Measurements from ENCODE around the gene HSPA1B. TPM values are rescaled to one million over a fixed set of nuclear protein-coding genes. Genes with fewer than 3 reads are reported as not detected.
"Not testable (repeated sequence)": the region's sequence is repeated elsewhere in the genome, so short reads cannot be mapped to it uniquely, and the experiment has no call there.

The HSPA1B gene
- polyA plus RNA-seq, 3 donors from 2014 or later = 1.5 to 3.2 (median 1.9) TPM

DNA sequence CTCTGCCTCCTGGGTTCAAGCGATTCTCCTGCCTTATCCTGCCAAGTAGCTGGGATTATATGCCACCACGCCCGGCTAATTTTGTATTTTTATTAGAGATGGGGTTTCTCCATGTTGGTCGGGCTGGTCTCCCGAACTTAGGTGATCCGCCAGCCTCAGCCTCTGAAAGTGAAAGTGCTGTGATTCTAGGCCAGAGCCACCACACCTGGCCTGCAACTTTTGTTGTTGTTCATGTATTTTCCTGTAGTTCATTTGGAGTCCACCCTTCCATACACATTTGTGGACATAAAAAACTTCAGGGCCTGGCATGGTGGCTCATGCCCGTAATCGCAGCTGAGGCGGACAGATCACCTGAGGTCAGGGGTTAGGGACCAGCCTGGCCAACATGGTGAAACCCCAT lies 14.5 kb downstream of the HSPA1B start:
- Mint-ChIP-seq H3K9me3 (no peaks in the 10 kb centered on the region), H3K36me3 (peaks cover 9 to 24% (median 14%) of the 10 kb centered on the region in 3 donors)

DNA sequence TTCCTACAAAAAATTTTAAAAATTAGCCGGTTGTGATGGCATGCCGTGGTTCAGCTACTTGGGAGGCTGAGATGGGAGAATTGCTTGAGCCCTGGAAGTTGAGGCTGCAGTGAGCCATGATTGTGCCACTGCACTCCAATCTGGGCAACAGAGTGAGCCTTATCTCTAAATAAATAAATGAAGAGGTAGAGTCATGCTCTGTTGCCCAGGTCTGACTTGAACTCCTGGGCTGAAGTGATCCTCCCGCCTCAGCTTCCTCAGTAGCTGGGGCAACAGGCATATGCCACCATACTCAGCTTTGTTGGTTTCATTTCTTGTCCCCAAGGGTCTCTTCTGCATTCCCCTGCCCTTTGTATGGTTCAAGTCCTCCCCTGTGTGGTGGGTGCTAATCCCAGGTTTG lies 17.0 kb downstream of the HSPA1B start:
- Mint-ChIP-seq H3K9me3 (no peaks in the 10 kb centered on the region), H3K4me1 (peaks cover 0 to 2% of the 10 kb centered on the region in 2 donors), H3K27ac (no peak overlapping the region), H3K36me3 (peaks cover under 1 to 10% (median 4%) of the 10 kb centered on the region in 3 donors), H3K4me3 (no peak overlapping the region), H3K27me3 (ENCODE audit: low read depth in 3 of 3) (peaks cover 0 to 1% (median 1%) of the 10 kb centered on the region in 3 donors)
- DNase-seq = no peak

More for the DNA sequence above, 14.5 kb downstream of the HSPA1B start:
- no peak for DNase-seq
- H3K4me3 Mint-ChIP-seq = no peak overlapping the region
- H3K27me3 Mint-ChIP-seq (ENCODE audit: low read depth in 3 of 3) = peaks cover 0 to 1% (median 1%) of the 10 kb centered on the region in 3 donors
- peak overlapping the region in 1 of 6 donors; percentile 48 for H3K27ac Mint-ChIP-seq
- peaks cover 16% of the 10 kb centered on the region in 2 donors for H3K4me1 Mint-ChIP-seq

DNA sequence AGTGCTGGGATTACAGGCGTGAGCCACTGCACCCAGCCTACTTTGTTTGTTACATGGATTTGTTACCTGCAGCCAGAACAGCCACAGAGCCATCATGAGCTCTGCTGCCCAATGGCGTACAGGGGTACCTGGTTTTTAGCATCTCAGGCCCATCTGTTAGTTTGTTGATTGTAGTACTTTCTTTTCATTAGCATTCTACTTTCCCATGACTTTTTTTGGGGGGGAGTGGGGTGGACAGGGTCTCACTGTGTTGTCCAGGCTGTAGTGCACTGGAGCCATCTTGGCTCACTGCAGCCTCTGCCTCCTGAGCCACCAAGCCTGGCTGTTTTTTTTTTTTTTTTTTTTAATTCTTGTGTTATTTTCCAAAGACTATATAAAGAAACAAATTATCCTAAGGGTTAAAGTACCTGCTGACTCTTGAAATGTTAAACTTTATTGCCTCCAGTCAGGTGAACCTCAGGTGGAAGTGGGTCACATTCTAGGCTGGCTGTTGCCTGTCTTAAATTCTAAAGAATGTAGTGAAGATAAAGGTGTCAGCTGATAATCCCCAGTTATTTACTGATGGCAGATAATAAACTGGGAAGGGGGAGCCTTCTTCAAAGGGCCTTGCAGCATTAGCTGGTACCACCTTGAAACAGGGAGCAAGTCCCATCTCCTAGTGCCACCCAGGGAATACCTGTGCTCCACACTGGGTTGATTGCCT lies 19.9 kb downstream of the HSPA1B start:
- DNase-seq = no peak
- Mint-ChIP-seq H3K9me3 (no peaks in the 10 kb centered on the region), H3K4me1 (no peaks in the 10 kb centered on the region), H3K27ac (no peak overlapping the region), H3K27me3 (ENCODE audit: low read depth in 3 of 3) (peaks cover 0 to under 1% (median 0%) of the 10 kb centered on the region in 3 donors), H3K4me3 (no peak overlapping the region), H3K36me3 (no peaks in the 10 kb centered on the region)

DNA sequence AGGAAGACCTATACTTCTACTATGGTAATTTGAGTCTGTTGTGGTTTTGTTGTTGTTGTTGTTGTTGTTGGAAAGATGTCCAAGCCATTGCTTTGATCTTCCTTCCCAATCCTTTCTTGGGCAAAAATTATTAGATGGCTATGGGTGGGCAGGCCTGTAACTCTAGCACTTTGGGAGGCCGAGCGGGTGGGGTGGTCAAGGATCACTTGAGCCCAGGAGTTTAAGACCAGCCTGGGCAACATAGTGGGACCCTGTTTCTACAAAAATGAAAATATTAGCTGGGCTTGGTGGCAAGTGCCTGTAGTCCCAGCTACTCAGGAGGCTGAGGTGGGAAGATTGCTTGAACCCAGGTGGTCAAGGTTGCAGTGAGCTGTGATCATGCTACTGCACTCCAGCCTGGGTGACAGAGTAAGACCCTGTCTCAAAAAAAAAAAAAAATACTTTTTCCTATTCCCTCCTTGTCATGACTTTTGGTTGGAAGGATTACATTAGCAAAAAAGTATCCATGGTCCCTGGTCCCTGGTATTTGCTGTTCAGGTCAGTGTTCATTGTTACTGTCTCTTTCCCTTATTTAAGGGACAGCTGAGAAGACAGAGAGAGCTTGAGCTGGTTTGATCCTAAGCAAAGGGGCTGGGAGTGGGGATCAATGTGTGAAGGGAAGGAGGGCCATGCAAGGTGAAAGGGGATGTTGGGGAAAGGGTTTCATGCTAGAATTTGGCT lies 23.4 kb downstream of the HSPA1B start:
- Mint-ChIP-seq H3K9me3 (no peaks in the 10 kb centered on the region), H3K27ac (no peak overlapping the region), H3K27me3 (ENCODE audit: low read depth in 3 of 3) (no peaks in the 10 kb centered on the region), H3K4me1 (no peaks in the 10 kb centered on the region), H3K4me3 (no peak overlapping the region), H3K36me3 (no peaks in the 10 kb centered on the region)
- no peak for DNase-seq

DNA sequence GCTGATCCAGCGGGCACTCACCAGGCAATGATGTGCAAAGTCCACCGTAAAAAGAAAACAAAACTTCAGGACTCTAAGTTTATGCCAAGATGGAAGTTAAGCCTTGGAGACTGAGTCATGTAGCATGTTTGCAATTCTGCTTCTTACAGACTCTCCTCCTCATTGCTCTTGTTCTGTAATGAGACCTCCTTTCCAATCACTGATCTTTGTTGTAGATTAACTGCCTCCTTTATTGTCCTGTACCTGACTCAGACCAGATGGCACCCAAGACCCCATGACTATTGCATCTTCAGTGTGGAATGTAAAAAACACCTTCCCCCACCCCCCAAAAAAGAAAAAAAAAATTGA lies 23.9 kb downstream of the HSPA1B start:
- no peak overlapping the region for H3K4me3 Mint-ChIP-seq
- H3K27ac Mint-ChIP-seq = no peak overlapping the region

DNA sequence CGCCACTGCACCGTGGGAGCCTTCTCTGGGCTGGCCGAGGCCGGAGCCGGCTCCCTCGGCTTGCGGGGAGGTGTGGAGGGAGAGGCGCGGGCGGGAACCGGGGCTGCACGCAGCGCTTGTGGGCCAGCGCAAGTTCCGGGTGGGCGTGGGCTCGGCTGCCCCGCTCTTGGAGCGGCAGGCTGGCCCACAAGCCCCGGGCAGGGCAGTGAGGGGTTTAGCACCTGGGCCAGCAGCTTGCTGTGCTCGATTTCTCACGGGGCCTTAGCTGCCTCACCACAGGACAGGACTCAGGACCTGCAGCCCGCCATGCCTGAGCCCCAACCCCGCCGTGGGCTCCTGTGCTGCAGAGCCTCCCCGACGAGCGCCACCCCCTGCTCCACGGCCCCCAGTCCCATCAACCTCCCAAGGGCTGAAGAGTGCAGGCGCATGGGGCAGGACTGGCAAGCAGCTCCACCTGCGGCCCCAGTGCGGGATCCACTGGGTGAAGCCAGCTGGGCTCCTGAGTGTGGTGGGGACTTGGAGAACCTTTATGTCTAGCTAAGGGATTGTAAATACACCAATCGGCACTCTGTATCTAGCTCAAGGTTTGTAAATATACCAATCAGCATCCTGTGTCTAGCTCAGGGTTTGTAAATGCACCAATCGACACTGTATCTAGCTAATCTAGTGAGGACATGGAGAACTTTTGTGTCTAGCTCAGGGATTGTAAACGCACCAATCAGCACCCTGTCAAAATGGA lies 24.6 kb downstream of the HSPA1B start:
- not testable (repeated sequence) for H3K36me3 Mint-ChIP-seq; H3K4me1 Mint-ChIP-seq; DNase-seq; H3K9me3 Mint-ChIP-seq; H3K4me3 Mint-ChIP-seq; H3K27me3 Mint-ChIP-seq (ENCODE audit: low read depth in 3 of 3); H3K27ac Mint-ChIP-seq

More for the DNA sequence above, 23.9 kb downstream of the HSPA1B start:
- Mint-ChIP-seq H3K36me3 (no peaks in the 10 kb centered on the region), H3K9me3 (no peaks in the 10 kb centered on the region), H3K4me1 (no peaks in the 10 kb centered on the region), H3K27me3 (ENCODE audit: low read depth in 3 of 3) (no peaks in the 10 kb centered on the region)
- no peak for DNase-seq

DNA sequence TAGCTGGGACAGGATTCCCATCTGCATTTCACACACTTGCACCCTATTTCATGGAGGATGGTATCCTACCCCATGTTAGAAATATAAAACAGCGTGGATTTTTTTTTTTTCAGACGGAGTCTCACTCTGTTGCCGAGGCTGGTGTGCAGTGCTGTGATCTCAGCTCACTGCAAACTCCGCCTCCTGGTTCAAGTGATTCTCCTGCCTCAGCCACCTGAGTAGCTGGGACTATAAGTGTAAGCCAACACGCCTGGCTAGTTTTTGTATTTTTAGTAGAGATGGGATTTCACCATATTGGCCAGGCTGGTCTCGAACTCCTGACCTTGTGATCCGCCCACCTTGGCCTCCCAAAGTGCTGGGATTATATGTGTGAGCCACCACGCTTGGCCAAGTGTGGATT lies 30.2 kb downstream of the HSPA1B start:
- peaks cover 5 to 12% (median 7%) of the 10 kb centered on the region in 3 donors for H3K27me3 Mint-ChIP-seq (ENCODE audit: low read depth in 3 of 3)
- not testable (repeated sequence) for H3K9me3 Mint-ChIP-seq, DNase-seq, H3K4me3 Mint-ChIP-seq
- H3K4me1 Mint-ChIP-seq = peaks cover 15 to 16% of the 10 kb centered on the region in 2 donors
- peaks cover 0 to 14% (median 7%) of the 10 kb centered on the region in 3 donors for H3K36me3 Mint-ChIP-seq
- H3K27ac Mint-ChIP-seq = peak overlapping the region in 1 of 6 donors; percentile 34

DNA sequence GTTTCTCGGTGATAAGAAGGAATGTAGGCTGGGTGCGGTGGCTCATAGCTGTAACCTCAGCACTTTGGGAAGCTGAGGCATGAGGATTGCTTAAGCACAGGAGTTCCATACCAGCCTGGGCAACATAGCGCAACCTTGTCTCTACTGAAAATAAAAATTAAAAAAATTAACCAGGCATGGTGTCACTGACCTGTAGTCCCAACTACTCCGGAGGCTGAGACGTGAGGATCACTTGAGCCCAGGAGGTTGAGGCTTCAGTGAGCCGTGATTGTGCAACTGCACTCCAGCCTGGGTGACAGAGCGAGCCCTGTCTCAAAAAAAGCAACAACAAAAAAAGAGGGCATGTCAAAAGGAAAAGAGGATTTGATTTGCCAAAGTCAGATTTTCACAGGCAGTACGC lies 31.2 kb downstream of the HSPA1B start:
- H3K4me3 Mint-ChIP-seq = no peak overlapping the region

DNA sequence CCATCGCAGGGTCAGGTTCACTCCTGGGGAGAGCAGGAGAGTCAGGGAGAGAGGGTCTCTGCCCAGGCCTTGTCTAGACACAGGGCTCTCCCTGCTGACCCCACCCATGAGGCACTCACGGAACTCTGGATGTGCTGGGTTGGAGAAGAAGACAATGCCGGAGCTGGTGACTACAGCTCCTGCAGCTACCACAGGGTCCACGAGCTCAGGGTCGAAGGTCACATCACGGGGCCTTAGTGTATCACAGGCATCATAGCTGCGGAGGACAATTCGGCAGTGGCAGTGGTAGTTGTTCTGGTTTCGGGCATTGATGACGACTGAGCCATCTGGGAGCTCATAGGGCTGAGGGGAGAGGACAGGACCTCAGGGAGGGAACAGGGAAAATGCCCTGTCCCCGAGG lies 32.4 kb downstream of the HSPA1B start:
- Mint-ChIP-seq H3K9me3 (no peaks in the 10 kb centered on the region), H3K4me3 (peak overlapping the region in 4 of 5 donors; percentile 24 to 61 (median 37)), H3K36me3 (peaks cover 0 to 14% (median 7%) of the 10 kb centered on the region in 3 donors), H3K27me3 (ENCODE audit: low read depth in 3 of 3) (peaks cover 15 to 16% (median 15%) of the 10 kb centered on the region in 3 donors), H3K4me1 (peaks cover 29 to 31% of the 10 kb centered on the region in 2 donors), H3K27ac (peak overlapping the region in 2 of 6 donors; percentile 61 to 69)
- no peak for DNase-seq

More for the DNA sequence above, 31.2 kb downstream of the HSPA1B start:
- H3K4me1 Mint-ChIP-seq = peaks cover 23 to 25% of the 10 kb centered on the region in 2 donors
- no peaks in the 10 kb centered on the region for H3K9me3 Mint-ChIP-seq
- H3K27ac Mint-ChIP-seq = no peak overlapping the region
- no peak for DNase-seq
- peaks cover 10 to 15% (median 15%) of the 10 kb centered on the region in 3 donors for H3K27me3 Mint-ChIP-seq (ENCODE audit: low read depth in 3 of 3)
- peaks cover 0 to 14% (median 7%) of the 10 kb centered on the region in 3 donors for H3K36me3 Mint-ChIP-seq

DNA sequence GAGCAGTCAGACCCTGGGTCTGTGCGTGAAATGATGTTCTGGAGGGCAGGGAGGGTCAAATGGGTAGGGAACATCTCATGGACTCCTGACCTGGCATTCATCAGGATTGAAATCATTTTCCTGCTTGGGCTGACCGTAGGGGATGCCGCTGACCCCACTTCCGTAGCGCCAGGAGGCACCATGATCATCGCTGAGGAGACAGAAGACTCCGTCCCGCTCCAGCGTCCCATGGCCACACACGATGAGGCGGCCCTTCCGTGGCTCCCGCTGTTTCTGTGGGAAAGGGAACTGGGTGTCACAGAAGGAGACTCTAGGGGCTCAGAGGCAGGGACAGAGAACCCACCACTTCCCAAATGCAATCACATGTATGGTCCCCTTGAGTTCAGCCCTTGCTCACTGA lies 32.8 kb downstream of the HSPA1B start:
- Mint-ChIP-seq H3K36me3 (peaks cover 0 to 14% (median 7%) of the 10 kb centered on the region in 3 donors), H3K4me1 (peaks cover 29 to 31% of the 10 kb centered on the region in 2 donors), H3K27me3 (ENCODE audit: low read depth in 3 of 3) (peaks cover 15 to 16% (median 15%) of the 10 kb centered on the region in 3 donors), H3K9me3 (no peaks in the 10 kb centered on the region), H3K27ac (peak overlapping the region in 1 of 6 donors; percentile 69), H3K4me3 (peak overlapping the region in 2 of 5 donors; percentile 24 to 36)
- DNase-seq = no peak

DNA sequence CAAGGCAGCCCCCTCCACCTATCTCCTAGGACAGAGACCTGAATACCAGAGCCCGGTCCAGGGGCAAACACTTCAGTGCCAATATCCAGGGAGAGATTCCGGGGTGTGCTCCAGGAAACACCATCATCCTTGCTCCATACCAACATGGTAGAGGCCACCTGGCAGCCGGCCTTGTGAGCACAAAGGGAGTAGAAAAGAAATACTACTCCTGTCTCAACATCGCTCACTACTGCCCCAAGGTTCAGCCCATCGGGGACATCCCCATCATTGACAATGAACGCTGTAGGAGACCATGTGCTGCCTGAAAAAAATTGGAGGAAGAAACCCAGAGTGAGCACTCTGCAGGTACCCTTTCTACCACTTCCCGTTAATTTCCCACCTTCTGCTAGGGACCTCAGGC lies 33.6 kb downstream of the HSPA1B start:
- peaks cover 15 to 16% (median 15%) of the 10 kb centered on the region in 3 donors for H3K27me3 Mint-ChIP-seq (ENCODE audit: low read depth in 3 of 3)
- no peak for DNase-seq
- H3K36me3 Mint-ChIP-seq = peaks cover 0 to 14% (median 7%) of the 10 kb centered on the region in 3 donors
- H3K9me3 Mint-ChIP-seq = no peaks in the 10 kb centered on the region
- peaks cover 29 to 31% of the 10 kb centered on the region in 2 donors for H3K4me1 Mint-ChIP-seq
- H3K27ac Mint-ChIP-seq = peak overlapping the region in 3 of 6 donors; percentile 93 to 97 (median 93)
- H3K4me3 Mint-ChIP-seq = peak overlapping the region in 4 of 5 donors; percentile 83 to 95 (median 94)

DNA sequence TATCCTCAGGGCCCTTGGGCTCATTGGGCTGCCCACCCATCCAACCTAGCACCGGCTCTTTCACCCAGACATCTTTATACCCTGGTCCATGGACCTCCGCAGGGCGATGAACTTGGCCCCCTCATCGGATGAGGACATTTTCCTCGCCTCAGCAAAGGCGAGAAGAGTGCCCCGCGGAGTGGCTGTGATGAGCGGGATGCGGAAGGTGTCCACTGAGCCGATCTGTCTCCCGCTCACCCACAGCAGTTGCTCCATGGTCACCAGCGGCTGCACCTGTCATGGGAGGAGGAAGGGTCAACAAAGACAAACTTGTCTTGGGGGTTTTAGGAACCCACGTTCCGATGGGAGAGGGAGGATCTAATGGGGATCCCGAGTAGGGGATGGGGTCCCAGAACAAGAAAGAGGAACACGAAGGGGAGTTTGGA lies 34.4 kb downstream of the HSPA1B start:
- peaks cover 29 to 31% of the 10 kb centered on the region in 2 donors for H3K4me1 Mint-ChIP-seq
- peak overlapping the region; percentile 83 to 95 (median 94) for H3K4me3 Mint-ChIP-seq
- H3K9me3 Mint-ChIP-seq = no peaks in the 10 kb centered on the region
- peak overlapping the region; percentile 86 to 97 (median 93) for H3K27ac Mint-ChIP-seq
- DNase-seq = no peak
- peaks cover 0 to 14% (median 7%) of the 10 kb centered on the region in 3 donors for H3K36me3 Mint-ChIP-seq
- peaks cover 15 to 16% (median 15%) of the 10 kb centered on the region in 3 donors for H3K27me3 Mint-ChIP-seq (ENCODE audit: low read depth in 3 of 3)

All from immature natural killer cell (primary cell).